GM12801 (cell line): ENCODE results near the gene MFN1.

ENCODE experiments used
- TF ChIP-seq, protein P1 (sequence below): IDR thresholded peaks from one replicate; pipeline ENCODE4 v1.5.1; 2011; ENCODE audit warnings: control low read depth; ENCODE audit not compliant: insufficient read length; ENCODE audit errors: extremely low read depth

MFN1 gene

DNA sequence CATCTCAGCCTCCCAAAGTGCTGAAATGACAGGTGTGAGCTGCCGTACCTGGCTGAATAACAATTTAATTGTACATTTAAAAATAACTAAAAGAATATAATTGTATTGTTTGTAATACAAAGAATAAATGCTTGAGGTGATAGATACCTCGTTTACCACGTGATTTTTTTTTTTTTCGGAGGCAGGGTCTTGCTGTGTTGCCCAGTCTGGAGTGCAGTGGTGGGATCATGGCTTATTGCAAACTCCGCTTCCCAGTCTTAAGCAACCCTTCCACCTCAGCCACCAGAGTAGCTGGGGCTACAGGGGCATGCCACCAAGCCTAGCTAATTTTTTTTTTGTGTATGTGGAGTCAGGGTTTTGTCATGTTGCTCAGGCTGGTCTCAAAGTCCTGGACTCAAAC is 15.8 kb downstream of the MFN1 start:
- TF ChIP-seq, protein P1, sequence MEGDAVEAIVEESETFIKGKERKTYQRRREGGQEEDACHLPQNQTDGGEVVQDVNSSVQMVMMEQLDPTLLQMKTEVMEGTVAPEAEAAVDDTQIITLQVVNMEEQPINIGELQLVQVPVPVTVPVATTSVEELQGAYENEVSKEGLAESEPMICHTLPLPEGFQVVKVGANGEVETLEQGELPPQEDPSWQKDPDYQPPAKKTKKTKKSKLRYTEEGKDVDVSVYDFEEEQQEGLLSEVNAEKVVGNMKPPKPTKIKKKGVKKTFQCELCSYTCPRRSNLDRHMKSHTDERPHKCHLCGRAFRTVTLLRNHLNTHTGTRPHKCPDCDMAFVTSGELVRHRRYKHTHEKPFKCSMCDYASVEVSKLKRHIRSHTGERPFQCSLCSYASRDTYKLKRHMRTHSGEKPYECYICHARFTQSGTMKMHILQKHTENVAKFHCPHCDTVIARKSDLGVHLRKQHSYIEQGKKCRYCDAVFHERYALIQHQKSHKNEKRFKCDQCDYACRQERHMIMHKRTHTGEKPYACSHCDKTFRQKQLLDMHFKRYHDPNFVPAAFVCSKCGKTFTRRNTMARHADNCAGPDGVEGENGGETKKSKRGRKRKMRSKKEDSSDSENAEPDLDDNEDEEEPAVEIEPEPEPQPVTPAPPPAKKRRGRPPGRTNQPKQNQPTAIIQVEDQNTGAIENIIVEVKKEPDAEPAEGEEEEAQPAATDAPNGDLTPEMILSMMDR, result no peak

DNA sequence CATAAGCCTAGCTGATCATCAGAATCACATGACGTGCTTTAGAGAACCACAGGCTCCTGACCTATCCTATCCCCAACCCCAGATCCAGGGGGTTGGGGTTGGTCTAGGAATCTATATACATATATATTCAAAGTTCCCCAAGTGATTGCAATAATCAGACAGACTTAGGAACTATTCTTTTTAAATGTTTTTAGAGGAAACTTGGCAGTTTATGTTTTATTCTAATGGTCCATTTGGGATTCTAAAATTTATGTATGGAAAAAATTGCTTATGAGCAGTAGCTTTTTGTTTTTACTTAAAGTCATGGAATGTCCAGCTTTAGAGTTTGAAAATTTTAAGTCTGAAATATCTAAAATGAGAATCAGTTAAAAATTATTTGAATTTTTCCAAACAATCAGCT is 22.1 kb downstream of the MFN1 start:
- TF ChIP-seq, protein P1, result no peak

DNA sequence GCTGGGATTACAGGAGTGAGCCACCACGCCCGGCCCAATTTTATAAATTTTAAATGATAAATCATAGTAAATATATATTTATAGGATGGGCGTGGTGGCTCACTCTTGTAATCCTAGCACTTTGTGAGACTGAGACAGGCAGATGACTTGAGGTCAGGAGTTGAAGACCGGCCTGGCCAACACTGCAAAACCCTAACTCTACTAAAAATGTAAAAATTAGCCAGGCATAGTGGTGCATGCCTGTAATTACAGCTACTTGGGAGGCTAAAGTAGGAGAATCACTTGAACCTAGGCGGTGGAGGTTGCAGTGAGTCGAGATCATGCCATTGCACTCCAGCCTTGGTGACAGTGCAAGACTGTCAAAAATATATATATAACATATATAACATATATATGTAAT is 26.4 kb downstream of the MFN1 start:
- TF ChIP-seq, protein P1, result no peak

DNA sequence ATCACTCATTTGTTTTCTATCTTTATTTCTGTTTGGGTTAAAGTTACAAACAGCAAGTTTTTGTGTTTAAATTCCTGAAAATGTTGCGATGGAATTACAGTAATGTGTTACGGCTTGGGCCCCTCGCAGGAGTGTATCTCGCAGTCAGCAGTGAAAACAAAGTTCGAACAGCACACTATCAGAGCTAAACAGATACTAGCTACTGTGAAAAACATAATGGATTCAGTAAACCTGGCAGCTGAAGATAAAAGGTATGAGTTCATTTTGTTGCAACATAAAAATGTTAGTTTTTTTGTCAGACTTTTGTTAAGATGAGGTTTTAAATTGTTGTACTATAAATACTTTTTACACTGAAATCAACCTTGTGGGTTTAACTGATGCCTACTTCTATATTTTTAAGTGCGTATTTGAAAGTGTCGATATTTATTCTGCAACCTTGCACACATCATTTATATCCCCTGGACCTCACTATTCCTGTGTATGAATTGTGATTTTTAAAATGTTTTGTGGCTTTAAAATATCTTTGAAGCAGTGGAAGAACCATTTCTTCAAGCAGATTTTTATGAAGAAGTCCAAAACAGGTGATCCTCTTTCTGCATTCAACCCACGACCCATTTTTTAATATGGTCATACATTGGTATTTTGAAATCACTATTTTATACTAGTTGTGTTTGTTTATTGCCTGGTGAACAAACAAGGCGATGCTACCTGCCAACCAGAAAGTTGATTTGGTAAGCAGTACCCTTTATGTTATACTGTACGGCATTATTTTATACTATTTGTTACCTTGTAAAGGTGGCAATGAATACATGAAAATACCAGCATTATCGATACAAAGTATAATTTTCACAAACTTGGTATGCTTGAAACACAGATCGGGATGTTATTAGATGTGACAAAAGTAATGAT is 27.8 kb downstream of the MFN1 start:
- TF ChIP-seq, protein P1, result no peak

DNA sequence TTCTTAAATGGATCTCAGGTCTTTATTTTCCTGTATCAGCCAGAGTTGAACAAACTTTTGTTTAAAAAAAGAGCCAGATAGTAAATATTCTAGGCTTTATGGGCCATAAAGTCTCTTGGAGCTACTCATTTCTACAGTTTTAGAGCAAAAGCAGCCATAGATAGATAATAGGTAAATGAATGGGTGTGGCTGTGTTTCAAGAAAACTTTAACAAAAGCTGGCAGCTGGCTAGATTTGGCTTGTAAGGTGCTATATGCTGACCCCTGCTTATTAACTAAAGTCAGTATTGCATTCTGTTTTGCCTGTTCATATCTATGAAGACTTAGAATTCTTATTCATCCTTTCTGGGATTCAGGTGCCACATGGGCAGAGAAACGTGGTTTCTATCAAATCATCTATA is 29.0 kb downstream of the MFN1 start:
- TF ChIP-seq, protein P1, result no peak

DNA sequence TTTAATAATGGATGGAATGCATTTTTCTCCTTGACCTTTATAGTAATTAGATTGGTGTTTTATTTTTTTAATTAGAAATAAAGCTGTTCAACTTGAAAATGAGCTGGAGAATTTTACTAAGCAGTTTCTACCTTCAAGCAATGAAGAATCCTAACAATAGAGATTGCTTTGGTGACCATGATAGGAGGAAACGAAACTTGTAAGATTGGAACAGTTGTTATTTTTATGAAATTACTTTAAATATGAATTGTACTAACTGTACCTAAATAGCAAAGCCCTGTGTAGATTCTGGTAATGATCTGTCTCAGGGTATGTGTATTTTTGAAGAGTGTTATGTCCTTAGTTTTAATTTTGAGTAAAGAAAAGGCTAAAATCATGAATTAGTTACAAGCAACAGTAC is 44.4 kb downstream of the MFN1 start:
- TF ChIP-seq, protein P1, result no peak

DNA sequence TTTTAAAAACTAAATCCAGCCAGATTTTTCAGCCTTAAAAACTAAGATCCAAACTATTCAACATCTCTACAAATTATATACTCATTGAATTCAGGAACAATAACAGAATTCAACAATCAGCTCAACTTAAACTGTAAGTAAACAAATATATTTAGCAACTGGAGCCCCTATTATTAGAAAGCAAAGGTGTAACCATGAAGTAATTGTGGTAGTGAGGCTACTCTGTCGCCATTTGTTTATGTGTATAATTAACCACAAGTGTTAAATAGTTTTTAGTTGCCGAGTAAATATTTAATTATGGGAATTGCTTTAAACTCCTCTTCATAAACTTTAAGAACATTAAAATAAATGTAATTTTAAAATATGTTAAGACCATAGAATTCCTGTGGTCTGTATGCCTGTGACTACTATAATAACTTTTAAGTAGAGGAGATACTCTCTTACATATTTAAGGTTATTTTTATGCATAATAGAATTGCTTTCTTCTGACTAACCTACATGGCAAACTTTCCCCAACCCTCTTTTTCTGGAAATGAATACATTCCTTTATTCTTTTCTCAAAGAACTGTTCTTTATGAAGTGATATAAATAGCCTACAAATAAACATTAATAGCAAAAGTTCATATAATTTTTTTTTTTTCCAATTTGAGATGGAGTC is 51.2 kb downstream of the MFN1 start:
- TF ChIP-seq, protein P1, result no peak
